HEK293 (cell line): ENCODE results near the gene CAPN15.

Experiments used
- CTCF ChIA-PET: fragments of 350-600 bp; formaldehyde crosslinking; extraction: SDS; loops from one replicate; lab custom pipeline; 2021; ENCODE audit warnings: antibody characterized with exemption; lab: Yijun Ruan, JAX
- POLR2A ChIA-PET: fragments of 300-600 bp; formaldehyde crosslinking; extraction: SDS; loops from one replicate; lab custom pipeline; 2020; ENCODE audit warnings: antibody characterized with exemption, inconsistent platforms; lab: Yijun Ruan, JAX
- H3K27ac ChIP-seq: fragments of 200-500 bp; sonication (Bioruptor generic); 2 replicates; pipeline ENCODE4 v1.5.1; 2014; ENCODE audit warnings: low read depth, low read length, control low read depth, inconsistent platforms; ENCODE audit errors: extremely low read depth
- H3K36me3 ChIP-seq, 2 experiments: fragments of 200-500 bp in 1 of 2; sonication (Bioruptor generic) in 1 of 2; 1 replicate in 1 of 2; 2 replicates in 1 of 2; pipeline ENCODE4 v1.5.1; 2014 to 2017; ENCODE audit warnings: inconsistent platforms in 2 of 2, low read length in 2 of 2; ENCODE audit not compliant: control insufficient read depth in 2 of 2, insufficient read depth in 1 of 2
- H3K4me1 ChIP-seq: fragments of 200-500 bp; sonication (Bioruptor generic); 2 replicates; pipeline ENCODE4 v1.5.1; 2014; ENCODE audit warnings: mild to moderate bottlenecking, low read length, inconsistent platforms; ENCODE audit not compliant: control insufficient read depth, insufficient read depth
- H3K4me3 ChIP-seq: 2 replicates; pipeline ENCODE4 v1.5.1; 2011; ENCODE audit warnings: low read depth, mild to moderate bottlenecking, control low read depth, low read length, moderate library complexity
- H3K9me3 ChIP-seq: fragments of 200-500 bp; sonication (Bioruptor generic); 2 replicates; pipeline ENCODE4 v1.5.1; 2014; ENCODE audit warnings: low read depth, low read length, inconsistent platforms; ENCODE audit not compliant: control insufficient read depth, insufficient read depth
- EGR2 ChIP-seq: fragments of 450-650 bp; formaldehyde crosslinking; IDR thresholded peaks from 2 replicates; pipeline ENCODE4 v1.5.1; 2016; ENCODE audit warnings: low read depth, missing biosample characterization, missing genetic modification characterization
- GLIS1 ChIP-seq: fragments of 450-650 bp; formaldehyde crosslinking; IDR thresholded peaks from 2 replicates; pipeline ENCODE4 v1.5.1; 2016; ENCODE audit warnings: missing biosample characterization, missing genetic modification characterization
- KLF1 ChIP-seq: fragments of 450-650 bp; formaldehyde crosslinking; IDR thresholded peaks from 2 replicates; pipeline ENCODE4 v1.5.1; 2016; ENCODE audit warnings: missing biosample characterization, missing genetic modification characterization
- KLF9 ChIP-seq: fragments of 450-650 bp; formaldehyde crosslinking; IDR thresholded peaks from 2 replicates; pipeline ENCODE4 v1.5.1; 2016; ENCODE audit warnings: missing biosample characterization, missing genetic modification characterization, low read depth
- PRDM6 ChIP-seq: fragments of 450-650 bp; formaldehyde crosslinking; IDR thresholded peaks from 2 replicates; pipeline ENCODE4 v1.5.1; 2017; ENCODE audit warnings: missing biosample characterization, missing genetic modification characterization
- RBAK ChIP-seq: fragments of 450-650 bp; formaldehyde crosslinking; IDR thresholded peaks from 2 replicates; pipeline ENCODE4 v1.5.1; 2016; ENCODE audit warnings: missing biosample characterization, missing genetic modification characterization
- REST ChIP-seq: fragments of 450-650 bp; formaldehyde crosslinking; IDR thresholded peaks from 2 replicates; pipeline ENCODE4 v1.5.1; 2016; ENCODE audit warnings: missing biosample characterization, missing genetic modification characterization
- SP3 ChIP-seq: fragments of 450-650 bp; formaldehyde crosslinking; IDR thresholded peaks from 2 replicates; pipeline ENCODE4 v1.5.1; 2016; ENCODE audit warnings: missing biosample characterization, missing genetic modification characterization
- ZBTB21 ChIP-seq: fragments of 450-650 bp; formaldehyde crosslinking; IDR thresholded peaks from 2 replicates; pipeline ENCODE4 v1.5.1; 2017; ENCODE audit warnings: missing biosample characterization, missing genetic modification characterization
- ZBTB6 ChIP-seq: fragments of 450-650 bp; formaldehyde crosslinking; IDR thresholded peaks from 2 replicates; pipeline ENCODE4 v1.5.1; 2017; ENCODE audit warnings: missing biosample characterization, missing genetic modification characterization
- ZBTB7A ChIP-seq: fragments of 450-650 bp; formaldehyde crosslinking; IDR thresholded peaks from 2 replicates; pipeline ENCODE4 v1.5.1; 2016; ENCODE audit warnings: low read depth, missing biosample characterization, missing genetic modification characterization
- ZFP69B ChIP-seq: fragments of 450-650 bp; formaldehyde crosslinking; IDR thresholded peaks from 2 replicates; pipeline ENCODE4 v1.5.1; 2016; ENCODE audit warnings: missing biosample characterization, missing genetic modification characterization
- ZNF133 ChIP-seq: fragments of 450-650 bp; formaldehyde crosslinking; IDR thresholded peaks from 2 replicates; pipeline ENCODE4 v1.5.1; 2016; ENCODE audit warnings: missing biosample characterization, missing genetic modification characterization
- ZNF280D ChIP-seq: fragments of 450-650 bp; formaldehyde crosslinking; IDR thresholded peaks from 2 replicates; pipeline ENCODE4 v1.5.1; 2016; ENCODE audit warnings: missing biosample characterization, missing genetic modification characterization
- ZNF324 ChIP-seq: fragments of 450-650 bp; formaldehyde crosslinking; IDR thresholded peaks from 2 replicates; pipeline ENCODE4 v1.5.1; 2016; ENCODE audit warnings: missing biosample characterization, missing genetic modification characterization
- ZNF510 ChIP-seq: fragments of 450-650 bp; formaldehyde crosslinking; IDR thresholded peaks from 2 replicates; pipeline ENCODE4 v1.5.1; 2018; ENCODE audit warnings: mild to moderate bottlenecking, missing genetic modification characterization, missing biosample characterization; ENCODE audit not compliant: insufficient replicate concordance
- ZNF544 ChIP-seq: fragments of 450-650 bp; formaldehyde crosslinking; IDR thresholded peaks from 2 replicates; pipeline ENCODE4 v1.5.0; 2017; ENCODE audit warnings: missing biosample characterization, missing genetic modification characterization

The CAPN15 gene

GRCh38 chr16:536746-537145 lies 9.2 kb downstream of the CAPN15 start:
- CTCF ChIA-PET: interaction anchor here (0.5 to 0.6 kb wide), 2 partner anchors 69 to 136 kb away, joined by 3 read pairs; no protein-coding TSS in a partner anchor
- H3K4me3 ChIP-seq: no peak overlapping the region
- peaks cover 0 to 50% of the 10 kb centered on the region in 2 experiments; a peak in 2 of 3 replicates for H3K36me3 ChIP-seq
- H3K4me1 ChIP-seq: no peaks in the 10 kb centered on the region
- H3K9me3 ChIP-seq: no peaks in the 10 kb centered on the region
- no peak overlapping the region for H3K27ac ChIP-seq
- POLR2A ChIA-PET: interaction anchor here (1.5 kb wide), 1 partner anchor 9 kb away, joined by 5 read pairs; the partner anchor contains the start of gene CAPN15
- TF ChIP-seq ZBTB7A: no peak
- no peak for TF ChIP-seq ZNF544 (tag by site-specific recombination)
- TF ChIP-seq ZBTB6 (tag by site-specific recombination): no peak
- no peak for TF ChIP-seq REST (tag by site-specific recombination)
- no peak for TF ChIP-seq SP3 (tag by site-specific recombination)
- no peak for TF ChIP-seq KLF9 (tag by site-specific recombination)
- TF ChIP-seq ZBTB21 (tag by site-specific recombination): no peak
- no peak for TF ChIP-seq ZFP69B (tag by site-specific recombination)
- no peak for TF ChIP-seq ZNF510 (tag by site-specific recombination)
- no peak for TF ChIP-seq ZNF133 (tag by site-specific recombination)
- TF ChIP-seq PRDM6 (tag by site-specific recombination): no peak
- TF ChIP-seq GLIS1: no peak

DNA sequence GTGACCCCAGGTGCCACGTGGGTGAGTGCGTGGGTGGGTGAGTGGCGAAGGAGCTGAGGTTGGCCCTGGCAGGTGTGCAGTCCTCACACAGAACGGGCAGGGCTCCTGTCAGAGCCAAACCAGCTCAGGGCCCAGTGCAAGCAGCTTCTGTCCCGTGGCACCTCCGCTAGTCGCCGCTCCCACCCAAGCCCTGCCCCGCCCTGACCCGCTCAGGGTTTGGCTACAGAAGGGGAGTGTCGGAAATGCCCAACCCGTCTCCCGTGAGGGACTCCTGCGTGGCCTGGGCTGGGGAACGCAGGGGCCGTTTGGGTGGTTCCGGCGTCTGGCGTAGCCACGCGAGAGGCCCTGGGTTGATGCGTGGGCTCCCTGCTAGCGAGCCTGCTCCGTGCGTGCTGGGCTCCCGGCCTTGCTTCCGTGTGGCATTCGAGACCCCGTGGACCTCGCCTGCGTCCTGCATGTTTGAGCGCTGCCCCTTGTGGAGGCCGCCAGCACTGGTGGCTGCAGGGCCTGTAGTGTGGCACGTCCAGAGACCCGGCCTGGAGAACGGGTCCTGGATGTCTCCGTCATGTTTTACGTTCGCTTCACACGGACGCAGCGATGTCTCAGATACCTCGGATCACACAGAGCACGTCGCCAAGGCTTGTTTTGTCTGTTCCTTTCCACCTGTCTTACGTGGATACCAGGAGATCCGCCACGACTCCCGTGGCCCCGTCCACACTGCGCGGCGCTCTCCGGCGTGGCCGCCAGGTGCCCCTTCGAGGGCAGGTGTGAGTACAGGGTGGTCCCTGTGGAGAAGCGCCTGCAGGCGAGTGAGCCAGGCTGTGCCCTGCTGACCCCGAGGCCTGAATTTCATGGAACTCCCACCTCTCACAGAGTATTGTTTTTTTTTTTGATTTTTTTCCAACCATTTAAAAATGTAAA lies 10.2 kb downstream of the CAPN15 start:
- ChIA-PET POLR2A (interaction anchor here (1.5 kb wide), 1 partner anchor 10 kb away, joined by 5 read pairs; the partner anchor contains the start of gene CAPN15), CTCF (interaction anchor here (0.6 kb wide), 2 partner anchors 137 to 146 kb away, joined by 3 to 5 read pairs; no protein-coding TSS in a partner anchor)
- H3K27ac ChIP-seq: no peak overlapping the region

More for the DNA sequence above, 10.2 kb downstream of the CAPN15 start:
- H3K9me3 ChIP-seq: no peaks in the 10 kb centered on the region
- H3K4me1 ChIP-seq: no peaks in the 10 kb centered on the region
- H3K4me3 ChIP-seq: no peak overlapping the region
- no peak for TF ChIP-seq ZNF133 (tag by site-specific recombination)
- no peak for TF ChIP-seq RBAK (tag by site-specific recombination)
- no peak for TF ChIP-seq ZNF510 (tag by site-specific recombination)
- TF ChIP-seq ZNF280D (tag by site-specific recombination): no peak
- TF ChIP-seq EGR2 (tag by site-specific recombination): 0 out of 2 replicates have a peak, but pooled peaks have one; percentile 15
- TF ChIP-seq ZNF324 (tag by site-specific recombination): no peak
- TF ChIP-seq KLF1: peak; percentile 83
- peaks cover 0 to 54% of the 10 kb centered on the region in 2 experiments; a peak in 2 of 3 replicates for H3K36me3 ChIP-seq
